ENCODE measurements around the gene BAHCC1. TPM values are rescaled to one million over a fixed set of nuclear protein-coding genes. Genes with fewer than 3 reads are reported as not detected.

The BAHCC1 gene
- total RNA-seq, 1 experiment from 2014 or later = 29.8 TPM

DNA sequence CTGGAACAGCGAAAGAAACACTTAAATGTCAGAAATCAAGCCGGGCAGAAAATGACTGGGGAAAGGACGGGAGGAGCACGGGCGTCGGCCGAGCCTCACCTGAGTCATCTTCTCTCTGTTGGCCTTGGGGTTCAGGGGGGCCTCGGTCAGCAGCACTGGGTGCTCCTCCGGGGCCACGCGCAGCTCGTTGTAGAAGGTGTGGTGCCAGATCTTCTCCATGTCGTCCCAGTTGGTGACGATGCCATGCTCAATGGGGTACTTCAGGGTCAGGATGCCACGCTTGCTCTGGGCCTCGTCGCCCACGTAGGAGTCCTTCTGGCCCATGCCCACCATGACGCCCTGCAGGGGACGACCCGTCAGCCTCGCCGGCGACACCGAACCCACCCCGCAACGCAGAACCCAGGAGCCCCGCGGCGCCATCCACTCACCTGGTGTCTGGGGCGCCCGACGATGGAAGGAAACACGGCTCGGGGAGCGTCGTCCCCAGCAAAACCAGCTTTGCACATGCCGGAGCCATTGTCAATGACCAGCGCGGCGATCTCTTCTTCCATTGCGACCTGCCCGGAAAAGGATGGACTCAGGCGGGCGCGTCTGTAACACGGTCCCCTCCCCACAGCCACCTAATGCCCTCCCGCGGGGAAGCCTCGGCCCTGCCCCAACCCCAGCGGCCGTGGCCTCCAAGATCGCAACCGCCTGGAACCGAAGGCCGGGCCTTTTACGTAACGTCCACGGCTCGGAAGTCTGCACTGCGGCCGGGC is 116.7 kb downstream of the BAHCC1 start (continued):
- TF ChIP-seq, protein P1, sequence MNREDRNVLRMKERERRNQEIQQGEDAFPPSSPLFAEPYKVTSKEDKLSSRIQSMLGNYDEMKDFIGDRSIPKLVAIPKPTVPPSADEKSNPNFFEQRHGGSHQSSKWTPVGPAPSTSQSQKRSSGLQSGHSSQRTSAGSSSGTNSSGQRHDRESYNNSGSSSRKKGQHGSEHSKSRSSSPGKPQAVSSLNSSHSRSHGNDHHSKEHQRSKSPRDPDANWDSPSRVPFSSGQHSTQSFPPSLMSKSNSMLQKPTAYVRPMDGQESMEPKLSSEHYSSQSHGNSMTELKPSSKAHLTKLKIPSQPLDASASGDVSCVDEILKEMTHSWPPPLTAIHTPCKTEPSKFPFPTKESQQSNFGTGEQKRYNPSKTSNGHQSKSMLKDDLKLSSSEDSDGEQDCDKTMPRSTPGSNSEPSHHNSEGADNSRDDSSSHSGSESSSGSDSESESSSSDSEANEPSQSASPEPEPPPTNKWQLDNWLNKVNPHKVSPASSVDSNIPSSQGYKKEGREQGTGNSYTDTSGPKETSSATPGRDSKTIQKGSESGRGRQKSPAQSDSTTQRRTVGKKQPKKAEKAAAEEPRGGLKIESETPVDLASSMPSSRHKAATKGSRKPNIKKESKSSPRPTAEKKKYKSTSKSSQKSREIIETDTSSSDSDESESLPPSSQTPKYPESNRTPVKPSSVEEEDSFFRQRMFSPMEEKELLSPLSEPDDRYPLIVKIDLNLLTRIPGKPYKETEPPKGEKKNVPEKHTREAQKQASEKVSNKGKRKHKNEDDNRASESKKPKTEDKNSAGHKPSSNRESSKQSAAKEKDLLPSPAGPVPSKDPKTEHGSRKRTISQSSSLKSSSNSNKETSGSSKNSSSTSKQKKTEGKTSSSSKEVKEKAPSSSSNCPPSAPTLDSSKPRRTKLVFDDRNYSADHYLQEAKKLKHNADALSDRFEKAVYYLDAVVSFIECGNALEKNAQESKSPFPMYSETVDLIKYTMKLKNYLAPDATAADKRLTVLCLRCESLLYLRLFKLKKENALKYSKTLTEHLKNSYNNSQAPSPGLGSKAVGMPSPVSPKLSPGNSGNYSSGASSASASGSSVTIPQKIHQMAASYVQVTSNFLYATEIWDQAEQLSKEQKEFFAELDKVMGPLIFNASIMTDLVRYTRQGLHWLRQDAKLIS (CRISPR knock-in tag; IDR thresholded peaks at IDR 0.05; ENCODE audit: borderline replicate concordance) = no peak; the same call in 1 of the 2 replicates
- 0 out of 2 replicates have a peak, but pooled peaks have one; percentile 68 for TF ChIP-seq MLX (CRISPR knock-in tag; IDR thresholded peaks at IDR 0.05)
- TF ChIP-seq FOXJ3 (CRISPR knock-in tag; IDR thresholded peaks at IDR 0.05; ENCODE audit: borderline replicate concordance) = no peak
- TF ChIP-seq CREM (CRISPR knock-in tag; IDR thresholded peaks at IDR 0.05) = no peak
- TF ChIP-seq, protein P2, sequence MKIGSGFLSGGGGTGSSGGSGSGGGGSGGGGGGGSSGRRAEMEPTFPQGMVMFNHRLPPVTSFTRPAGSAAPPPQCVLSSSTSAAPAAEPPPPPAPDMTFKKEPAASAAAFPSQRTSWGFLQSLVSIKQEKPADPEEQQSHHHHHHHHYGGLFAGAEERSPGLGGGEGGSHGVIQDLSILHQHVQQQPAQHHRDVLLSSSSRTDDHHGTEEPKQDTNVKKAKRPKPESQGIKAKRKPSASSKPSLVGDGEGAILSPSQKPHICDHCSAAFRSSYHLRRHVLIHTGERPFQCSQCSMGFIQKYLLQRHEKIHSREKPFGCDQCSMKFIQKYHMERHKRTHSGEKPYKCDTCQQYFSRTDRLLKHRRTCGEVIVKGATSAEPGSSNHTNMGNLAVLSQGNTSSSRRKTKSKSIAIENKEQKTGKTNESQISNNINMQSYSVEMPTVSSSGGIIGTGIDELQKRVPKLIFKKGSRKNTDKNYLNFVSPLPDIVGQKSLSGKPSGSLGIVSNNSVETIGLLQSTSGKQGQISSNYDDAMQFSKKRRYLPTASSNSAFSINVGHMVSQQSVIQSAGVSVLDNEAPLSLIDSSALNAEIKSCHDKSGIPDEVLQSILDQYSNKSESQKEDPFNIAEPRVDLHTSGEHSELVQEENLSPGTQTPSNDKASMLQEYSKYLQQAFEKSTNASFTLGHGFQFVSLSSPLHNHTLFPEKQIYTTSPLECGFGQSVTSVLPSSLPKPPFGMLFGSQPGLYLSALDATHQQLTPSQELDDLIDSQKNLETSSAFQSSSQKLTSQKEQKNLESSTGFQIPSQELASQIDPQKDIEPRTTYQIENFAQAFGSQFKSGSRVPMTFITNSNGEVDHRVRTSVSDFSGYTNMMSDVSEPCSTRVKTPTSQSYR (CRISPR knock-in tag; IDR thresholded peaks at IDR 0.05) = no peak
- no peak for TF ChIP-seq FOXK1 (CRISPR knock-in tag; IDR thresholded peaks at IDR 0.05)
- TF ChIP-seq AR (CRISPR knock-in tag; IDR thresholded peaks at IDR 0.05) = peak; percentile 84; the same call in 1 of the 2 replicates
- TF ChIP-seq E2F1 (CRISPR knock-in tag; IDR thresholded peaks at IDR 0.05) = no peak
- no peak for TF ChIP-seq PRDM15 (CRISPR knock-in tag; IDR thresholded peaks at IDR 0.05)
- TF ChIP-seq CTCF (IDR thresholded peaks at IDR 0.05) = no peak
